HG03342 (cell line): Measurements from ENCODE around the gene NPFFR1.

Experiments used
- ATAC-seq: cut with Tn5 transposase; IDR thresholded peaks from one replicate; pipeline ENCODE4 v1.9.1; 2021; ENCODE audit warnings: mild to moderate bottlenecking, moderate library complexity; ENCODE audit not compliant: unreplicated experiment

NPFFR1 gene, protein sequence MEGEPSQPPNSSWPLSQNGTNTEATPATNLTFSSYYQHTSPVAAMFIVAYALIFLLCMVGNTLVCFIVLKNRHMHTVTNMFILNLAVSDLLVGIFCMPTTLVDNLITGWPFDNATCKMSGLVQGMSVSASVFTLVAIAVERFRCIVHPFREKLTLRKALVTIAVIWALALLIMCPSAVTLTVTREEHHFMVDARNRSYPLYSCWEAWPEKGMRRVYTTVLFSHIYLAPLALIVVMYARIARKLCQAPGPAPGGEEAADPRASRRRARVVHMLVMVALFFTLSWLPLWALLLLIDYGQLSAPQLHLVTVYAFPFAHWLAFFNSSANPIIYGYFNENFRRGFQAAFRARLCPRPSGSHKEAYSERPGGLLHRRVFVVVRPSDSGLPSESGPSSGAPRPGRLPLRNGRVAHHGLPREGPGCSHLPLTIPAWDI

DNA sequence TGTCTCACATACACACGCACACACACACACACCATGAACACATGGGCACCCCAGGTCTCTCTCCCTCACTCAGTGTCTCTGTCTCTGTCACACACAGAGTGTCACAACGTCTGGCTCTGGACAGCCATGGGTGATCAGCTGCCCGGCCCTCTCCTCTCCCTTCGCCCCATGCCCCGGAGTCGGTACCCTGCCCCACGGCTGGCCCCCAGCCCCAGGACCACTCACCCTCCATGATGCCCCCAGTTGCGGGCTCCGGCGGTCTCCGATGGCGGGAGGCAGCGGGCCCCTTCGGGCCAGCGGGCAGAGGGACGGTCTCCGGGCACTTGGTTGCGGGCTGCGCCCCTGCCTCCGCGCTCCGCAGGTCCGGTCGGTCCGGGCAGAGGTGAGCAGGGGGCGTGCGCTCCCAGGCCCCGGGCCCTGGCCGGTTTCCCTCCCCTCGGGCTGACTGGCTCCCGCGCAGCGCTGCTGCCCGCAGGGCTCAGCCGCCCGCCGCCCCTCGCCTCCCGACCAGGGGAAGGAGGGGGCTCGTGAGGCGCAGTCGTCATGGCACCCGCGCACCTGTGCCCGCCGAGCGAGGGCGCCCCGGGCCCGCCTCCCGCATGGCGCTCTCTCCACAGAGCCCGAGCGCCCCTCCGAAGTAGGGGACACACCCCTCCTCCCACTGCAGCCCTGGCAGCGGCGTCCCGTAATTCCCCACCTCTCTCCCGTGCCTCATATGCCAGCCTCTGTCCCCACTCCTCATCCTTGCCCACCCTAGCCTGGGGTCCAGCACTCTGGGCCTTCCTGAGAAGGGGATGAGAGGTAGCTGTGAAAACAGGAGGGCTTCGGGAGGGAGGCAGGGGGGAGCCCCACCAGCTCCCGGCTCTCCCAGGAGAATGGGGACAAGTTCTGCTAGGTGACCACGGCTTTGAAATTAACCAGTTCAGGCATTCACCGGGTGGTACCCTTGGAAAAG lies at the start of gene NPFFR1:
Gene NPFFR1, minus strand, starts transcription at position 560 of the 955 bp plus-strand sequence. Its CDS starts 328 bp downstream, at position 232.
- ATAC-seq: no peak

DNA sequence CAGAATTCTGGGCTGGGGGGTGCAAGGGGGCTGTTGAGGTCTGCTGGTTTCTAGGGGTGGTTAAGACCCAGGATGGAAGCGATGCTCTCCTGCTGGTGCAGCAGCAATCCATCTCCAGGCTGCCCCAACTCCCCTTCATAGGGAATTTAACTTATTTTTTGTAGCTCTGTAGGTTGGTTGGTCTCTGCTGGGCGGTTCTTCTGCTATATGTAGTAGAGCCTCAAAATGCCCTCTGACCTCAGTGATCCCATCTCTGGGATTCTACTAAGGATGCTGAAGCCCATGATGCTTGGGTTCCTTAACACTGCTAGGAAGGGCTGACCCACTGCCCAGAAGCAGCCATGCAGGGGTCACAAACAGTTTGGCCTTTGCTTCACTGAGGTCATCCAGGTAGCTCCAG lies 49.5 kb upstream of the NPFFR1 start:
- ATAC-seq: no peak

DNA sequence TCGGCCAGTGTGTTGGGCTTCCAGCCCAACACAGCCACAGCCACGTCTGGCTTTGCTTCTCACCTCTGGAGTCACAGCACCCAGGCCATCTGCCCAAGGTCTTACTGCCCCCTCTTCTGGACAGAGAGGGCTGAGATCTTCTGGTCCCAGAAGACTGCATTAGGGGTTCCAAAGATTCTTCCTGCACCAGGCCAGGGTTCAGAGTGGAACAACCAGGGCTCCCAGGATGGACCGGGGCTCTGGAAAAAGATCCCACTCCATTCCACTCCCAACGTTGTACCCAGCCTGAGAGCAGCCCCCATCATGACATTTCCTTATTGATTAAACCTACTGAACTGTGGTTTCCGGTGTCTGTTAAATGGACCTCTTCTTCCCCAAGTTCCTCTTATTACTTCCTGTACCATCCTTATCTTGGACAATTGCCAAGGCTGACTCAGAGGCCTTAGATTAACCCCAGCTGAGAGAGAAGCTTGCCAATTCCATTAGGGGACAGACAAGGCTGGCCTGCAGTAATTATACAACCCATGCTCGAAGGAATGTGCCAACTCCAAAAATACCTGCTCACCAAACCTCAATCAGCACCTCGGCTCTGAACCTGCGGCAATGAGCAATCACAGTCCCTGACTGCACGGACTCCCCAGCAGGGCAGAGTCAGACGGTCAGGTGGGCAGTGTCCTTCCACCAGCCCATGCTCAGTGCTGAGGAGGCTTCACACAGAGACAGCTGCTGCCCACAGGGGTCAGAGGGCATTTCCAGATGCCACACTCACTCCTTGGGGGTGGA lies 47.9 kb upstream of the NPFFR1 start:
- peak; percentile 79 for ATAC-seq

DNA sequence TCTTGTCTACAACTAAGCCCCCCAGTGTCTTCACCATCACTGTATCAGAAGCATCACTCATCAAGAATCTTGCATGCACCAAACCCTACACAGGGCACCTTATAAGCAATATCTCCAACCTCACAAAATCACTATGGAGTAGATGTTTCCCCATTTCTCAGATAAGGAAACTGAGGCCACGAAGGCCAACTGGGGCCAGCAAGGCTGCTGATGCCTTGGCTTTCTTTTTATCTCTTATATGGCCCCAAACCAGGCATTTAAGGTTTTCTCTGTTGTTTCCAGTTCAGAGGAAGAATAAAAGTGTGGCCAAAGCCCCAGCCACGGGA lies 47.3 kb upstream of the NPFFR1 start:
- ATAC-seq: no peak

DNA sequence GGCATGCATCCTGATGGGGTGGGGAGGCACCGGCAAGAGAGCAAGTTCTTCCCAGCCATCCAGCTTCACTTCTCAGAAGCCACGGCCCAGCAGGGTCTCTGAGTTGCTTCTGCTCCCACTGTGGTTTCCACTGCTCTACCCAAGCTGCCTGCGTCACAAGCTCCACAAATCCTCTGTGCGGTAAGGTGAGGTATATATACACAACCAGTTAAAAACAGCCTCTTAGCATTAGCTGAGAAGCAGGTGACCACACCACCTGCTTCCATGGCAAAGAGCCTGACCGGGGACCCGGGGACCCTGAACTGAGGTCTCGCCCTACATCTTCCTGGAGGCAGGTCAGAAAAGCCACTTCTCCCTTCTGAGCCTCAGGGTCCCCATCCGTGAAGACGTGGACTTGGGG lies 46.9 kb upstream of the NPFFR1 start:
- no peak for ATAC-seq

DNA sequence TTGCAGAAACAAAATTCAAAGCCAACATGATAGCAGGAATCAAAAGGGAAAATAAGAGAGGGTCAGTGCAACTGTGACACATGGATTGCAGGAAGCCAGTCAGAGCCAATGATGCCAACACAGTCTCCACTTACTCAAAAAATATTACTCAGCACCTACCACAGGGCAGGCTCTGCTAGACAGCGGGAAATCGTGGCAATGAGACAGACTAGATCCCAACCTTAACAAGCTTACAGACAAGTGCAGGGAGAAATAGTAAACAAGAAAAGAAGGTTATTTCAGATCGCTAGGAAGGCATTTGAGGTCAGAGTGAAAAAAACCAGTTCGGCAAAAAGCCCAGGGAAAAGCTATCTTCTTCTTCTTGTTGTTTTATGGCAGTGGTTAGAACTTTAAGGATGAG lies 45.2 kb upstream of the NPFFR1 start:
- ATAC-seq: no peak

DNA sequence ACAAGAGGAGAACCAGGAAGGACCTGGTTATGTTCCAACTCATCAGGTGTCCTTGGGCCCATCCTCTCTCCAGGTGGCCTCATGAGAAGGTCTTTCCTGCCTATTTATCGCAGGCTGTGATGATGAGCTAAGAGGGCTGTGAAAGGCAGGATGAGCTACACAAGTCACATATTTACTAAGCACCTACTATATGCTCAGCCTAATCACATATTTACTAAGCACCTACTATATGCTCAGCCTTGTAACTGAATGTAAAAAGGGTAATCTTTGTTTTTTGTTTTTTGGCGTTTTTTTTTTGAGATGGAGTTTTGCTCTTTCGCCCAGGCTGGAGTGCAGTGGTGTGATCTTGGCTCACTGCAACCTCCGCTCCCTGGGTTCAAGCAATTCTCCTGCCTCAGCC lies 44.2 kb upstream of the NPFFR1 start:
- no peak for ATAC-seq

DNA sequence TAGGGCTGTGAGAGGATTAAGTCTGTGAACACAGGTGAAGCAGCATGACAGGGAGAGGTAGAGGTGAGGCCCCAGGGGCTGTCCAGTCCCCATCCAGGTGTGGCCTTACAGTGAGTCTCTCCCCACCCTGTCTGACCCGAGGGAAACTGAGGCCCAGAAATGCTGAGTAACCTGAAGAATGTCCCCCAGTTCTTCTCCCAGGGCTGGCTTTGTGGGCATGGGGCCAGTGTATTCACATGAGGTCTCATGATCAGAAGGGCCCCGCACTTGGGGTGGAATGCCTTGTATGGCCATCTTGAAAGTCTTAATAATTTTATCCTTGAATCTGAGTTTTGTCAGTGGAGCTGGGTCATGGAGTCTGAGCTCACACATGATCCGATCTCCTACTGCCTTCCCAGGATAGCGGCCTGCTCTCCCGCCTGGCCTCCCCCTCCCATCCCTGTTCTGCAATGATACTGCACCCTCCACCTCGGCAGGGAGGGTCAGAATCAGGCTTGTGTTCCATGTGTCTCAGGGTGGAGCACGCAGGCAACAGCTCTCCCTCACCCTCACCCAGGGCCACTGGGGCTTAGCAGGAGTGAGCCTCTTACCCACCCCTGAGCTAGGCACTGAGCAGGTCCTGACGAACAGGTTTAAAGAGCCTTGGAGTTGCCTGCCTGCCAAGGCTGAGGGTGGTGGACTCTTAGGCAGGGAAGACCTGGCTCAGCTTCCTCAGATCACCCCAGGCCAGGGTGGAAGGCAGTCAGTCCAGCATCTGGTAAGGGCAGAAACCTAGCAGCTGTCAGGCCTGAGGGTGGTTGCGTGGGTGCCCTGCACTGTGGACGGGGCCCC lies 41.4 kb upstream of the NPFFR1 start:
- ATAC-seq: peak; percentile 6

DNA sequence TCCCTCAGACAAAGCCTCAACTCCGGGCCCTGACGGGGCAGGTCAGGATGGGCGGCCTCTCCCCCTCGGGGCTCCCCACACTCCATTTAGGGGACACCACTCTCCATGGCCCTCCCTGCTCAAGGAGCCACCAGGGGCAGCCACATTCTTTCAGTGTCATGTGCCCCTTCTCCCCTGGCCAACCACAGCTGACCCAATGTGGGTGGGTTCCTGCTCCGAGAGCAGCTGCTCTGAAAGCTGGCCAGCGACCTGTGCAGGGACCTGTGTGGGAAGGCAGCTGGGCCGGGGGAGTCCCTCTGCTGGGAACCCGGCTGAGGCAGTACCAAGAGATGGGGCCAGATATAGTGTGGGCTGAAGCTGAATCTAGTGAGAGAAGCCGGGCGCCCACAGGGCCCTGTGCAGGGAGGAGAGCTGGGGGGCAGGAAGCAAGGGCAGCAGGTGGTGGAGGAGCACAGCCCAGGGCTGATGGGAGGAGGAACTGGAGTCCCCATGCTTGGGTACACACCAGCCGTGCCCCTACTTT lies 40.6 kb upstream of the NPFFR1 start:
- peak; percentile 55 for ATAC-seq

DNA sequence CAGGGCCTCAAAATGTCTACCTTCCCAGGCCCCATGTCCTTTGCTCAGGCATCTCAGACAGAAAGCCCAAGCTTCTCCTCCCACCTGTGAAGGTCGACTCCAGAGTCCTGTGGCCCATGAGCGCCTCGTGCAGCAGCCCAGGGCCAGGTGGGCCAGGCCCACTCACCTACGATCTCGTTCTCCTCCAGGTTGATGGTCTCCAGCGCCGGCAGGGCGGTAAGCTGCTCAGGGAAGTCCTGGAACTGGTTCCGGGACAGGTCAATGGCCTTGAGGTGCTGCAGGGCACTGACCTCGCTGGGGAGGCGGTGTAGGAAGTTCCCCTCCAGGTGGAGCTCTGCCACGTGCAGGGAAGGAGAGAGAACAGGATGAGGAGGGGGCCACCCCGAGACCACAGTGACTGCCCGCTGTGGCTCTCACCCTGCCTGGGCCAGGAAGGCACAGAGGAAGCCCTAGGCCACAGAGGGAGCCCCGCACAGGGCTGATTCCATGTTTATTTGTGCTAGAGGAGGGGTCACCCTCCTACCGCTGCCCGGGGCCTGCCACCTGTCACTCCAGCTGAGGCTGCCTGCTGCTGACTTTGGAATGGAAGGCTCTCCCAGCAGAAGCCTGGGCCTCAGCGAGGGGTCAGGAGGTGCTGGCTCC lies 40.0 kb upstream of the NPFFR1 start:
- peak; percentile 15 for ATAC-seq

DNA sequence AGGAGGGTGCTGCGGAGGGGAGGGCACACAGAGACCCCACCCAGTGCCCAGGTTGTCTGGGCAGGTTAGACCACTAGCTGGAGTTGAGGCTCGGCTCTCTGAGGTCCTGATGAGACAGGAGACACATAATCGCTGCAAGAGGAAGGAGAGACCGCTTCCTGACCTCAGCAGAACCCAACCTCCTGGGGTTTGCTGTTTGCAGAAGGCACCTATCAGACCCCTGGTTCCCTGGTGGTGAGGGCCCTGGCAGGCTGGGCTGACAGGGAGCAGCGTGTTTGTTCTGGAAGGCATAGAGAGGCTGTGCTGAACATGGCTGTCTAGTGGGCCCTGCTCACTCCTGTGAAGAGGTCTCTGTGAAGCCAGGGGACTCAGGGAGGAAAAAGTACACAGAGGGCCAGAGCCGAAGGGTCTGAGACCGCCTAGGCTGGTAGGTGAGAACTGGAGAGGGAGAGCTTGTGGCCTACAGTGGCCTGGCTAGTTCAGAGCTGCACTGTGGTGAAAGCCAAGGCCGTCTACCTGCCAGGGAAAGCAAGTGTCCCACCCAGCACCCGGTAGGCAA lies 39.4 kb upstream of the NPFFR1 start:
- no peak for ATAC-seq

DNA sequence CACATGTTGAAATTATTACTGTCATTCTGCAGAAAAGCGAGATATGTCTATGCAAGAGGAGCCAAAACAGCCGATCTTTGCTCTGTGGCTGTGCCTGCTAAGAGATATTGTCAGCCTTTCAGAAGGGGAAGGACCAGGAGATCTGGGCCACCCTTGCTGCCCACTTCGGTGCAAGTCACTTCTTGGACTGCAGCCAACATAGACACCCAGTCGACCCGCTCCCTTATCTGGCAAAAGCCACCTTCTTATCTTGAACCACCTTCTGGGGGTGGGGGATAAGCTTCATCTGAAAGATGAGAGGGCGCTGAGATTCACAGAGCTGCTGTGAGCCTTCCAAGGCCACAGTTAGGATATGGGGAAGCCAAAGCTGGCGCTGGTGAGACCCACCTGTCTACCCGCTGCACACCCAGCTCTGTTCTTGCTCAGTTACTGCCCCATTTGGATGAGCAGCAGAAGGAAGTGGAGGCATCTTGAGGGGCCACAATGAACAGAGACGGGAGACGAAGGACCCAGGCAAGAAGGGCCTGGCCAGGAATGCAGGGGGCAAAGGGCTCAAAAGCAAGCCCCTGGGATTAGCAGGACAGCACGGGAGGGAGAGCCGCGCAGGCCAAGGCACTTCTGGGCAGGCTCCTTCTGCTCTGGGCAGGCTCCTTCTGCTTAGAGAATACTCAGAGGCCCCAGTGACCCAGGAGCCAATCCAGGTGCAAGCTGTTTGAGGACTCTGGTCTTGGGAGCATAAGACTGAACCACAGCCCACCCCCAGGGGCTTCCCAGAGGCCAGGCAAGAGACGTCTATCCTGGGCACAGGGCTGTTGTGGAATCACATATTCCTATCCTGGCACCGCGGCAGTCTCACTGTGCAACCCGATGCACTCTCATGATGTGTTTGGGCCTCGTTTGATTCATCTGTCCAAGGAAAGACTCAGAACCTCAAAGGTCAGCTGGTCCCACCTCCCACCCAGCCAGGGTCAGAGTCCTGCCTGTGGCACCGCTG lies 38.4 kb upstream of the NPFFR1 start:
- no peak for ATAC-seq

DNA sequence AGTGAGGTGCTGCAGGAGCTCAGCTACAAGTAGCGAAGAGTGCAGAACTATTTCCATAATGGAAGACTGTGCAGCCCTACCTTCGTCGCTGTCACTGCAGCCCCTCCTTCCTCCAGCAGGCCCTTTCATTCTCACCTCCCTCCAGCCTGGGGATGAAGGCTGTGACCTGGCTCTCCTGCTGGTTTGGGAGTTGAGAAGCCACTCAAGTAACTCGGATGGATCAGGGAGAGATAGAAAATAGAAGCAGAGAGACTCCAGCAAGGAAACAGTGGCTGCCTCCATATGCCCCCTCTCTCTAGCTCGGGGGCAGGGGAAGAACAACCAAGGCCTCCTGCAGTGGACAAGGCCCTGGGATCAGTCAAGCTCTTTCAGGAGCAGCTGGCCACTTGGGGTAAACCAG lies 37.4 kb upstream of the NPFFR1 start:
- no peak for ATAC-seq

DNA sequence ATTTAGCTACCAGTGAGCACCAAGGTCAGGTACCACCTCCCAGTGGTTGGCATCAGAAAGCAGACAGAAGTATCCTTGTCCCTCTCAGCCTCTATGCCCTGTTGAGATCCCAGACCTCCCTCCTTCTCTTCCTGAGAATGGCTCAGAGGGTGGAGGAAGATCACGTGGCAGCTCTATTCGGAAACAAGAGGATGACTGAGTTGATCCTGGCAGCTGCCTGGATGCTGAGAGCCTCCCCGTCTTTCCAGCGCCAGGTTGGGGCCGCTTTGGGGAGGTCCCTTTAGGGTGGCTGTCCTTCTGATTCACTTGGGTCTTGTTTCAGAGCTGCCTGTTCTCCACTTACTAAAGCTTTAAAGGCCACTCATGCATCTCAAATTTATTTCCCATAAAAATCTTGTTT lies 36.9 kb upstream of the NPFFR1 start:
- no peak for ATAC-seq

DNA sequence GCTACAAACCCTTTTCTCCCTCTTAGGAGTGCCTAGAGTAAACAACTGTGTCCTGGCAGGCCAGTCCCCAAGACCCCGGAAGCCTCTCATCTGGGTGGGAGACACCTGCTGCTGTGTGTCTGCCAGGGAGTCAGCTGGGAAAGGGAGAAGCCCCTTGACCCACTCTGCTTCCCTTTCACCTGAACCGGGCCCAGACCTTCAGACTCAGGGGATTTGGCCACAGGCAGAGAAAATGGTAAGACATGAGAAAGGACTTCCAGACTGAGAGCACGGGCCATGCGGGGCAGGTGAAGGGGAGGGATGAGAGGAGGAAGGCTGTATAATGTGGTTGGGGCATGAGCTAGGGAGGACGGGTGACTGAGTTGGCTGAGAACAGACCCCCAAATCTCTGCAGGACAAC lies 36.0 kb upstream of the NPFFR1 start:
- no peak for ATAC-seq

DNA sequence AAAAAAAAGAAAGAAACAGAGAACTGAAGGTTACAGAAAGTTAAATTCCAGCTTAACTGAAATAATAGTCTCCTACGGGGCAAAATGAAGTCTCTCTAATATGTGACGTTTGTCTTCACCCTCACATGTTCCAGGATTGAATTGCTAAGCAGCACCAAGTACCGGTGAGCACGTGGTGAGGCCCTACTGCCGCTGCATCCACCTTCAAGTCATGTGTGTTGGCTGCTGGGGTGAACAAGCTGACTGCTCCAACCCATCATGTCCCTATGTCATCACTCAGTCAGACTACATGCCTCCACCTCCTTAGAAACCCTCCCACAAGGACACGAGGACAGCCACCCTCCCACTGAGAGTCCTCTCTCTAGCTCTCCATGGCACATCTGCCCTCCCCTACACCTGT lies 35.4 kb upstream of the NPFFR1 start:
- no peak for ATAC-seq

DNA sequence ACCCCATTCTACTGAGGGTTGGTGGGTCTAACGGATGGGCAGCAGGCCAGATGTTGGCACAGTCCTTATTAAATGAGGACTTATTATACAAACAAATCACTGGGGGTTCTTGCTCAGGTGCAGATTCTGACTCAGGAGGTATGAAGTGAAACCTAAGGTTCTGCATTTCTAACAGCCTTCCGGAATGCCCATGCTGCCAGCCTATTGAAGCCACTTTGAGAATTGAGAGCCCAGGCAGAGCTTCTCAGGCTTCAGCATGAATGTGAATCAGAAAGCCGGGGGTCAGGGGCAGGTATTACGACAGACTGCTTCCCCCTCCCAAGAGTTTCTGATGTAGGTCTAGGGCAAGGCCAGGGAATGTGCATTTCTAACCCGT lies 34.1 kb upstream of the NPFFR1 start:
- no peak for ATAC-seq

DNA sequence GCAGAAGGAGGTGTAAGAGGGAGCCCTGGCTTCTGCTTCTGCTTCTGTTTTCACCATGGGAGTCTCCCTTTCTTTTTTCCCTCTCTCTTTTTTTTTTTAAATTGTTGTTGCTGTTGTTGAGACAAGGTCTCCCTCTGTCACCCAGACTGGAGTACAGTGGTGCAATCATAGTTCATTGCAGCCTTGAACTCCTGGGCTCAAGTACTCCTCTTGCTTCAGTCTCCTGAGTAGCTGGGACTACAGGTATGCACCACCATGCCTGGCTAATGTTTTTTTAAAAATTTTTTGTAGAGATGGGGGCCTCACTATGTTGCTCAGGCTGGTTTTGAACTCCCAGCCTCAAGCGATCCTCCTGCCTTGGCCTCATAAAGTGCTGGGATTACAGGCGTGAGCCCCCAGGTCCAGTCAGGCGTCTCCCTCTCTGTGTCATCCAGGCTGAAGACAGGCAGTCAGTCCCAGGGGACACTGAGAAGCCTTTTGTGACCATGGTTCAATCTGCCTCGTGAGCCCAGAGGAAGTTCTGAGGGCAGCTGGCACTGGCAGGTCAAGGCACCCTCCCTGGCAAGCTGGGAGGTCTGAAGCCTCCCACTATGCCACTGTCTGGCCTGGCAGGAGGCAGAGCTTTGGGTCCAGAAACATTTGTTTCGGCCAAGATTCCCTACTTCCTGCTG lies 33.6 kb upstream of the NPFFR1 start:
- ATAC-seq: no peak
